HG02571 (cell line): ENCODE measurements around the gene DVL1.
A peak's percentile ranks its signal among the peaks of the same experiment; 100 is the strongest.

Experiments
- ATAC-seq: cut with Tn5 transposase; IDR thresholded peaks from one replicate; pipeline ENCODE4 v1.9.1; 2021; ENCODE audit warnings: mild to moderate bottlenecking, moderate library complexity; ENCODE audit not compliant: unreplicated experiment

Gene DVL1

GRCh38 chr1:1312450-1313314 is 36.5 kb downstream of the DVL1 start:
- ATAC-seq, result no peak

- no peak for ATAC-seq
These were observed 37.8 kb downstream of the DVL1 start for GRCh38 chr1:1311107-1312104.

- ATAC-seq, result no peak
These were observed 38.7 kb downstream of the DVL1 start for GRCh38 chr1:1310476-1311053.

- ATAC-seq, result no peak
These were observed 39.2 kb downstream of the DVL1 start for GRCh38 chr1:1310109-1310385.

- no peak for ATAC-seq
These were observed 39.7 kb downstream of the DVL1 start for GRCh38 chr1:1309251-1310108.

GRCh38 chr1:1308756-1309250 is 40.4 kb downstream of the DVL1 start:
- no peak for ATAC-seq

- peak; percentile 52 for ATAC-seq
These were observed 41.1 kb downstream of the DVL1 start, which contains the start of the genes ACAP3 and PUSL1 for GRCh38 chr1:1307923-1308755. TSS of gene ACAP3 (minus strand) at chr1:1307930. CDS start at chr1:1307815, 115 bp downstream. TSS of gene PUSL1 (plus strand) at chr1:1308597. CDS start at chr1:1308644, 47 bp downstream.

- peak; percentile 5 for ATAC-seq
These were observed 41.8 kb downstream of the DVL1 start for GRCh38 chr1:1307261-1307922.

- ATAC-seq, result no peak
These were observed 42.5 kb downstream of the DVL1 start for GRCh38 chr1:1306661-1307260.

GRCh38 chr1:1306070-1306660 is 43.1 kb downstream of the DVL1 start:
- no peak for ATAC-seq

- no peak for ATAC-seq
These were observed 43.7 kb downstream of the DVL1 start for GRCh38 chr1:1305300-1306069.

GRCh38 chr1:1304331-1305299 is 44.6 kb downstream of the DVL1 start:
- no peak for ATAC-seq

- ATAC-seq, result no peak
These were observed 45.5 kb downstream of the DVL1 start for GRCh38 chr1:1303736-1304135.

GRCh38 chr1:1302951-1303509 is 46.2 kb downstream of the DVL1 start:
- no peak for ATAC-seq

GRCh38 chr1:1302006-1302430 is 47.2 kb downstream of the DVL1 start:
- no peak for ATAC-seq

- ATAC-seq, result no peak
These were observed 48.9 kb downstream of the DVL1 start for GRCh38 chr1:1300352-1300739.
